Choroid plexus epithelial cell (primary cell): ENCODE data around the gene GJA5.

Experiments
- DNase-seq: peaks from one replicate; pipeline ENCODE4 v3.0.0-alpha.2; 2010; ENCODE audit warnings: low read depth
- H3K4me3 ChIP-seq: 2 replicates; pipeline ENCODE4 v1.5.1; 2011; ENCODE audit warnings: low read depth, mild to moderate bottlenecking, control low read depth, low read length, moderate library complexity
- TF ChIP-seq, protein P1 (sequence below): conservative IDR thresholded peaks from 2 replicates; pipeline ENCODE4 v1.5.1; 2011; ENCODE audit warnings: low read depth, mild to moderate bottlenecking, control low read depth, inconsistent platforms, low read length, moderate library complexity

Gene GJA5

DNA sequence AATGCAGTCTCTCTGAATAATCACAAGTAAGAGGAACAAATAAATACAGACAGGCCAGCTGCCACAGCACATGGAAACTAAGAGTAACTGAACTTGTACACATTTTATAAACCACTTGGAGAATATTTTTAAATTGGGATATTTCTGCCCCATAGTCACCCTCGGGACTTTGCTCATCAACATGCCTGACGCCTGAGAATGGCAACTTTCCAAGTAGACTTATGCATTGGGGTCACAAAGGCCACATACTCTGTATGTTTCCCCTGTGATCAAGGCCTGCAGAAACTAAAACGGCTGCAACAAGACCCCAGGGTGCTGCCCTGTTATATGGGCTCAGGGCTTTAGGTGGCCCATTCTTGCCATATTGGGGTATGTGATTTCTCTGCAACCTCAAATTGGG, 38.3 kb upstream of the GJA5 start:
- DNase-seq = peak; percentile 11
- H3K4me3 ChIP-seq = no peak overlapping the region
- TF ChIP-seq, protein P1, sequence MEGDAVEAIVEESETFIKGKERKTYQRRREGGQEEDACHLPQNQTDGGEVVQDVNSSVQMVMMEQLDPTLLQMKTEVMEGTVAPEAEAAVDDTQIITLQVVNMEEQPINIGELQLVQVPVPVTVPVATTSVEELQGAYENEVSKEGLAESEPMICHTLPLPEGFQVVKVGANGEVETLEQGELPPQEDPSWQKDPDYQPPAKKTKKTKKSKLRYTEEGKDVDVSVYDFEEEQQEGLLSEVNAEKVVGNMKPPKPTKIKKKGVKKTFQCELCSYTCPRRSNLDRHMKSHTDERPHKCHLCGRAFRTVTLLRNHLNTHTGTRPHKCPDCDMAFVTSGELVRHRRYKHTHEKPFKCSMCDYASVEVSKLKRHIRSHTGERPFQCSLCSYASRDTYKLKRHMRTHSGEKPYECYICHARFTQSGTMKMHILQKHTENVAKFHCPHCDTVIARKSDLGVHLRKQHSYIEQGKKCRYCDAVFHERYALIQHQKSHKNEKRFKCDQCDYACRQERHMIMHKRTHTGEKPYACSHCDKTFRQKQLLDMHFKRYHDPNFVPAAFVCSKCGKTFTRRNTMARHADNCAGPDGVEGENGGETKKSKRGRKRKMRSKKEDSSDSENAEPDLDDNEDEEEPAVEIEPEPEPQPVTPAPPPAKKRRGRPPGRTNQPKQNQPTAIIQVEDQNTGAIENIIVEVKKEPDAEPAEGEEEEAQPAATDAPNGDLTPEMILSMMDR = no peak

DNA sequence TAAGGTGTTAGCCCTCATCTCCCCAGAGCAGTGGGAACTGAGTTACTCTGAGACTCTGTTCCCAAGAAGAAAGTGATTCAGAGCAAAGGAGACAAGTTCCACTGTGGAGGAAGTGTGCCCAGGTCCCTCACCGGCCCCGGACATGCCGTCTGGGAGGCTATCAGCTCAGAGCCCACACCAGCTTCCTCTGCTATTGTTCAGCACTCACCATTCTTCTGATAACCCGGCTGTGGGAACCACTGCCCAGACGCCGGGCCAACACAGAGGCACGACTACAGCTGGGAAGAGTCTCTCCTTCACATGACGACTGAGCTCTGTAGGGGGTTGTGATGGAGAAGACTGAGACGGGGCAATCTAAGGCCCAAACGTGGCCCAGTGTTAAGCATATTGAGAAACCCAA, 34.2 kb upstream of the GJA5 start:
- no peak for DNase-seq
- H3K4me3 ChIP-seq = no peak overlapping the region
- TF ChIP-seq, protein P1 = no peak

DNA sequence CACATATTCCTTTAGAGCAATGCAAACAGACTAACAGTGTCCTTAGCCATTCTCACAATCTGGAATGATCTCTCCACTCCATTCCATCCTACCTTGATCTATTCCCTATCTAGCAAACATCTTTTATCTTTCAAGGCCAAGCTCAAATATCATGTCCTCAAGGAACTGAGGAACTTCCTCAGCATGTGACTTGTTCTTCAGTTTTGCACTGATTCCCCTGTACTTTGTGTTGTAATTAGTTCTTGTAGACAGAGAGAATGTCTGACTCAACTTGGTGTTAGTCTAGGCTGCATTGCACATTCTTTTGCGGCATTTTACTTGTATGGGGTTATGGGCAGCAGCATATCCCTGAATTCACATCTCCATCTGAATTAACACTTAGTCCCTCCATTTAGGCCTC, 31.5 kb upstream of the GJA5 start:
- DNase-seq = no peak
- no peak overlapping the region for H3K4me3 ChIP-seq
- TF ChIP-seq, protein P1 = no peak

DNA sequence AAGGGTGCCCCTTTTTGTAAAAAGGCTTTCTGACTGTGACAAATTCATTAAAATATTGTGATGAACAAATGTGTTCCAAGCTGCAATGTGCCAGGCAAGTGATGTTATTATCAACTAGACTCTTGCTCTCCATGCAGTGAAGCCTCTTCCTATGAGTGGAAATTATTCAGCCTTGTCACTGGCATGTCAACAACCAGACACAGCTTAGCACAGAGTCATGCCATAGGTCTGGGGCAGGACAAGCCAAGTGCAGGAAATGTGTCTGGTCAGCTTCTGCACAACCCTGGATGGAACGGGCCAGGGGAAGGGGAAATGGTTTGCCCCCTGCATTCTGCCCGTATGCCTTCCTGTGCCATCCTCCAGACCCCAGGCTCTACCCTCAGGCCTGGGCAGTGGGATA, 27.4 kb upstream of the GJA5 start:
- TF ChIP-seq, protein P1 = no peak

DNA sequence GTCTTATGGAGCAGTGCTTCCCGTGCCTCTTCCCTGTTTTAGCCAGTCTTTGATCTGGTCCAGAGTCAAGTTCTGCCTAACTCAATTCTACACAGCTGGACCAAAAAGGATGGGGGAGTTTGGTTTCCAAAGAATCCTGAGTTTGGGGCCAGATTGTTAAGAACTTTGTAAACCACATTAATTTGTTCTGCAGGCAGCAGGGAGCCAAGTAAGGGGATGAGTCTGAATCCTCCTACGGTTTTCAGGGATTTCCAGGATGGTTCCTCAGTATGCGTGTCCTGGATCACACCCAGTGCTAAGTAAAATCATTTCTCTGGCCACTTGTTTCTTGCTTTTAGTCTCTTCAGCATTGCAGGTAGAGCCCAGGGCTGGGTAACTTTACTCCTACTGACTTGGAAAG, 26.1 kb upstream of the GJA5 start:
- no peak overlapping the region for H3K4me3 ChIP-seq
- DNase-seq = no peak
- TF ChIP-seq, protein P1 = no peak

More for the DNA sequence above, 27.4 kb upstream of the GJA5 start:
- no peak for DNase-seq
- no peak overlapping the region for H3K4me3 ChIP-seq

DNA sequence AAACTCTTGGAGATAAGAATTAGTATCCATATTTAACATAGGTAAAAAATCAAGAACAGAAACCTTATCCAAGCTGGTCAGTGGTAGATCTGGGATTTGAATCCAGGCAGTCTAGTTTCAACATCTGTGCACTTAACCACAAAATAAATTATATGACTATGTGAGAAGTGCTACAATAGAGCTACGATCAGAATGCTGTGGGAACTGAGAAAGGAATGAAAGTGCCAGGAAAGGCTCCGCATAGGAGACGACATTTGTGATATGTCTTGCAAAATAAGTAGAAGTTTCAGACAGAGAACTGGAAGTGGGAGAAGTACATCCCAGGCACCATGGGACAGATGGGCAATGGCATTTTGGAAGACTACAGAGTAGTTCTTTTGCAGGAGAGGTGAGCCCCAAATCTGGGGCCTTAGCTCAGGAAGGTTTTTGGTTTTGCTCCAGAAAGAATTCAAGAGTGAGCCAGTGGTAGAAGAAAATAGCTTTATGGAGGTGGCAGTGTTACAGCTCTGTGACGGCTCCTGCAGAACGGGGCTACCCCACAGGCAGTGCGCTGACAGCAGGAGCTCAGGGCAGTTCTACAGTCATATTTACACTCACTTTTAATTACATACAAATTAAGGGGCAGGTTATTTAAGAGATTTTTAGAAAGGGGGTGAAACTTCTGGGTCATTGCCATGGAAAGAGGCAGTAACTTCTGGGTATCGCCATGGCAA, 25.5 kb upstream of the GJA5 start:
- DNase-seq = no peak
- H3K4me3 ChIP-seq = no peak overlapping the region
- TF ChIP-seq, protein P1 = no peak

DNA sequence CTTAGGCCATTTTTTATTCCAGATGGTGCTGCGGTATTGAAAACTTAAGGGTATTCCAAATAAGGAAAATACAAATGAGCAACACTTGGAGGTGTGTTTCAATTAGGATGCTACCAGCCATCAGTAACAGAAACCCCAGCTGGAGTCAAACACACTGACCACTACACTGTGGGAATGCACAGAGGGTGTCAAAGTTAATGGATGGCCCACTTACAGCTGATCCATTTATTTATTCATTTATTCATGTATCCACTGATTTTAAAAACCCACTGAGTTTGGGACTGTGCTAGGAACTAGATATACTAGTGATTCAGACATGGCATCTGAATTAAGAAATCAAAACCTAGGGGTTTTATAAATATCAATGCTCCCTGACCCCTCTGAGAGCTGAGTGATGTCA, 24.5 kb upstream of the GJA5 start:
- no peak for DNase-seq
- no peak overlapping the region for H3K4me3 ChIP-seq
- TF ChIP-seq, protein P1 = no peak
